ENCODE data around the gene MED27. TPM values are rescaled to one million over a fixed set of nuclear protein-coding genes. Genes with fewer than 3 reads are reported as not detected.

MED27 gene
- total and polyA plus RNA-seq, 10 of the 15 experiments (the other 5 are each of a cell fraction or from before 2014, with no cell fraction given): 20.3 to 50.3 (median 35.5) TPM

DNA sequence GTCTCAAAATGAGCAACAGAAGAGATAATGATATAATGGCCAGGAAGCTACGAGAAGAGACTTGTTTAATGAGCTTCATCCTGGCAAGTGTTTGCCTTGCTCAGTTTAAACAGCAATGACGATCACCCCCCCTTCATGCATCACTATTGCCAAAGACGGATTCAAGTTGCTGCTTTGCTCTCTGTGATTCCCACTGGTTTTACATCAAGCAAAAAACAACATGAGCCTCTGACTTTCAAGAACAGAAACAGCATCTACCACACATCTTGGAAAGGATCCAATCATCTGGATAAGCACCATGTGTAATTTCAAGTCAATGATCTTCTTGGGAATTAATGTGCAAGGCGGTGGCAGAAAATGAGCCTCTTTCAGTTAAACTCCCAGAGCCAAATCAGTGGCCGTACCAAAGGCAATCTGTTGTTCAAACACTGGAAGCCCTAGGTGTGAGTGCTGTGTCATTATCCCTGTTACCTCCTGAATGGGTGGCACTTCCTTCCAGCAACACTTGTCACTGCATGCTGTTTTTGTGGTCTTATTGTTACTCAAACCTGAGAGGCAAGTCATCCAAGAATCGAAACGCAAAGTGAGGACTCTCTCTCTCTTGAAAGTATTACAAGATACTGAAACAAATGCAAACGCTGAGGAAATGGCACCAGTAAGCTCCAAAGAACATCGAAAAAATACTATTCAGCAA, 72.8 kb downstream of the MED27 start (continued):
- TF ChIP-seq, protein P1, sequence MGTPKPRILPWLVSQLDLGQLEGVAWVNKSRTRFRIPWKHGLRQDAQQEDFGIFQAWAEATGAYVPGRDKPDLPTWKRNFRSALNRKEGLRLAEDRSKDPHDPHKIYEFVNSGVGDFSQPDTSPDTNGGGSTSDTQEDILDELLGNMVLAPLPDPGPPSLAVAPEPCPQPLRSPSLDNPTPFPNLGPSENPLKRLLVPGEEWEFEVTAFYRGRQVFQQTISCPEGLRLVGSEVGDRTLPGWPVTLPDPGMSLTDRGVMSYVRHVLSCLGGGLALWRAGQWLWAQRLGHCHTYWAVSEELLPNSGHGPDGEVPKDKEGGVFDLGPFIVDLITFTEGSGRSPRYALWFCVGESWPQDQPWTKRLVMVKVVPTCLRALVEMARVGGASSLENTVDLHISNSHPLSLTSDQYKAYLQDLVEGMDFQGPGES (IDR thresholded peaks at IDR 0.05): no peak
- TF ChIP-seq CREM (IDR thresholded peaks at IDR 0.05; ENCODE audit: low read depth) (peak; percentile 64), RCOR1 (conservative IDR thresholded peaks at IDR 0.05; ENCODE audit: low read depth, low read length) (peak; percentile 87; the same call in 1 of the 2 replicates), NFYB (IDR thresholded peaks at IDR 0.05; ENCODE audit: insufficient read depth, low read depth, low read length) (no peak), SIX5 (IDR thresholded peaks at IDR 0.05; ENCODE audit: low read depth, low read length, severe bottlenecking) (no peak), HDAC2 (IDR thresholded peaks at IDR 0.05) (no peak), KDM1A (IDR thresholded peaks at IDR 0.05; ENCODE audit: borderline replicate concordance) (no peak), SRF (IDR thresholded peaks at IDR 0.05; ENCODE audit: low read depth in 2 of 2, low read length in 2 of 2) (peak in 1 of 2 experiments; percentile 42; a peak in 1 of 4 replicates), CHD4 (IDR thresholded peaks at IDR 0.05) (no peak), ZNF622 (IDR thresholded peaks at IDR 0.05) (no peak), RAD21 (IDR thresholded peaks at IDR 0.05; ENCODE audit: insufficient read depth, low read depth, low read length) (no peak), MTA2 (IDR thresholded peaks at IDR 0.05; ENCODE audit: low read depth) (0 out of 2 replicates have a peak, but pooled peaks have one; percentile 32), SP1 (IDR thresholded peaks at IDR 0.05; ENCODE audit: low read depth, low read length) (no peak), BACH1 (IDR thresholded peaks at IDR 0.05; ENCODE audit: borderline replicate concordance) (peak; percentile 36; the same call in 1 of the 2 replicates)
- TF ChIP-seq, protein P2, sequence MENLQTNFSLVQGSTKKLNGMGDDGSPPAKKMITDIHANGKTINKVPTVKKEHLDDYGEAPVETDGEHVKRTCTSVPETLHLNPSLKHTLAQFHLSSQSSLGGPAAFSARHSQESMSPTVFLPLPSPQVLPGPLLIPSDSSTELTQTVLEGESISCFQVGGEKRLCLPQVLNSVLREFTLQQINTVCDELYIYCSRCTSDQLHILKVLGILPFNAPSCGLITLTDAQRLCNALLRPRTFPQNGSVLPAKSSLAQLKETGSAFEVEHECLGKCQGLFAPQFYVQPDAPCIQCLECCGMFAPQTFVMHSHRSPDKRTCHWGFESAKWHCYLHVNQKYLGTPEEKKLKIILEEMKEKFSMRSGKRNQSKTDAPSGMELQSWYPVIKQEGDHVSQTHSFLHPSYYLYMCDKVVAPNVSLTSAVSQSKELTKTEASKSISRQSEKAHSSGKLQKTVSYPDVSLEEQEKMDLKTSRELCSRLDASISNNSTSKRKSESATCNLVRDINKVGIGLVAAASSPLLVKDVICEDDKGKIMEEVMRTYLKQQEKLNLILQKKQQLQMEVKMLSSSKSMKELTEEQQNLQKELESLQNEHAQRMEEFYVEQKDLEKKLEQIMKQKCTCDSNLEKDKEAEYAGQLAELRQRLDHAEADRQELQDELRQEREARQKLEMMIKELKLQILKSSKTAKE (IDR thresholded peaks at IDR 0.05; ENCODE audit: low read depth, poor library complexity, severe bottlenecking): no peak
- TF ChIP-seq, protein P3, sequence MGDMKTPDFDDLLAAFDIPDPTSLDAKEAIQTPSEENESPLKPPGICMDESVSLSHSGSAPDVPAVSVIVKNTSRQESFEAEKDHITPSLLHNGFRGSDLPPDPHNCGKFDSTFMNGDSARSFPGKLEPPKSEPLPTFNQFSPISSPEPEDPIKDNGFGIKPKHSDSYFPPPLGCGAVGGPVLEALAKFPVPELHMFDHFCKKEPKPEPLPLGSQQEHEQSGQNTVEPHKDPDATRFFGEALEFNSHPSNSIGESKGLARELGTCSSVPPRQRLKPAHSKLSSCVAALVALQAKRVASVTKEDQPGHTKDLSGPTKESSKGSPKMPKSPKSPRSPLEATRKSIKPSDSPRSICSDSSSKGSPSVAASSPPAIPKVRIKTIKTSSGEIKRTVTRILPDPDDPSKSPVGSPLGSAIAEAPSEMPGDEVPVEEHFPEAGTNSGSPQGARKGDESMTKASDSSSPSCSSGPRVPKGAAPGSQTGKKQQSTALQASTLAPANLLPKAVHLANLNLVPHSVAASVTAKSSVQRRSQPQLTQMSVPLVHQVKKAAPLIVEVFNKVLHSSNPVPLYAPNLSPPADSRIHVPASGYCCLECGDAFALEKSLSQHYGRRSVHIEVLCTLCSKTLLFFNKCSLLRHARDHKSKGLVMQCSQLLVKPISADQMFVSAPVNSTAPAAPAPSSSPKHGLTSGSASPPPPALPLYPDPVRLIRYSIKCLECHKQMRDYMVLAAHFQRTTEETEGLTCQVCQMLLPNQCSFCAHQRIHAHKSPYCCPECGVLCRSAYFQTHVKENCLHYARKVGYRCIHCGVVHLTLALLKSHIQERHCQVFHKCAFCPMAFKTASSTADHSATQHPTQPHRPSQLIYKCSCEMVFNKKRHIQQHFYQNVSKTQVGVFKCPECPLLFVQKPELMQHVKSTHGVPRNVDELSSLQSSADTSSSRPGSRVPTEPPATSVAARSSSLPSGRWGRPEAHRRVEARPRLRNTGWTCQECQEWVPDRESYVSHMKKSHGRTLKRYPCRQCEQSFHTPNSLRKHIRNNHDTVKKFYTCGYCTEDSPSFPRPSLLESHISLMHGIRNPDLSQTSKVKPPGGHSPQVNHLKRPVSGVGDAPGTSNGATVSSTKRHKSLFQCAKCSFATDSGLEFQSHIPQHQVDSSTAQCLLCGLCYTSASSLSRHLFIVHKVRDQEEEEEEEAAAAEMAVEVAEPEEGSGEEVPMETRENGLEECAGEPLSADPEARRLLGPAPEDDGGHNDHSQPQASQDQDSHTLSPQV (IDR thresholded peaks at IDR 0.05): no peak
- TF ChIP-seq, protein P4, sequence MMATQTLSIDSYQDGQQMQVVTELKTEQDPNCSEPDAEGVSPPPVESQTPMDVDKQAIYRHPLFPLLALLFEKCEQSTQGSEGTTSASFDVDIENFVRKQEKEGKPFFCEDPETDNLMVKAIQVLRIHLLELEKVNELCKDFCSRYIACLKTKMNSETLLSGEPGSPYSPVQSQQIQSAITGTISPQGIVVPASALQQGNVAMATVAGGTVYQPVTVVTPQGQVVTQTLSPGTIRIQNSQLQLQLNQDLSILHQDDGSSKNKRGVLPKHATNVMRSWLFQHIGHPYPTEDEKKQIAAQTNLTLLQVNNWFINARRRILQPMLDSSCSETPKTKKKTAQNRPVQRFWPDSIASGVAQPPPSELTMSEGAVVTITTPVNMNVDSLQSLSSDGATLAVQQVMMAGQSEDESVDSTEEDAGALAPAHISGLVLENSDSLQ (IDR thresholded peaks at IDR 0.05): peak; percentile 29
- TF ChIP-seq, protein P5, sequence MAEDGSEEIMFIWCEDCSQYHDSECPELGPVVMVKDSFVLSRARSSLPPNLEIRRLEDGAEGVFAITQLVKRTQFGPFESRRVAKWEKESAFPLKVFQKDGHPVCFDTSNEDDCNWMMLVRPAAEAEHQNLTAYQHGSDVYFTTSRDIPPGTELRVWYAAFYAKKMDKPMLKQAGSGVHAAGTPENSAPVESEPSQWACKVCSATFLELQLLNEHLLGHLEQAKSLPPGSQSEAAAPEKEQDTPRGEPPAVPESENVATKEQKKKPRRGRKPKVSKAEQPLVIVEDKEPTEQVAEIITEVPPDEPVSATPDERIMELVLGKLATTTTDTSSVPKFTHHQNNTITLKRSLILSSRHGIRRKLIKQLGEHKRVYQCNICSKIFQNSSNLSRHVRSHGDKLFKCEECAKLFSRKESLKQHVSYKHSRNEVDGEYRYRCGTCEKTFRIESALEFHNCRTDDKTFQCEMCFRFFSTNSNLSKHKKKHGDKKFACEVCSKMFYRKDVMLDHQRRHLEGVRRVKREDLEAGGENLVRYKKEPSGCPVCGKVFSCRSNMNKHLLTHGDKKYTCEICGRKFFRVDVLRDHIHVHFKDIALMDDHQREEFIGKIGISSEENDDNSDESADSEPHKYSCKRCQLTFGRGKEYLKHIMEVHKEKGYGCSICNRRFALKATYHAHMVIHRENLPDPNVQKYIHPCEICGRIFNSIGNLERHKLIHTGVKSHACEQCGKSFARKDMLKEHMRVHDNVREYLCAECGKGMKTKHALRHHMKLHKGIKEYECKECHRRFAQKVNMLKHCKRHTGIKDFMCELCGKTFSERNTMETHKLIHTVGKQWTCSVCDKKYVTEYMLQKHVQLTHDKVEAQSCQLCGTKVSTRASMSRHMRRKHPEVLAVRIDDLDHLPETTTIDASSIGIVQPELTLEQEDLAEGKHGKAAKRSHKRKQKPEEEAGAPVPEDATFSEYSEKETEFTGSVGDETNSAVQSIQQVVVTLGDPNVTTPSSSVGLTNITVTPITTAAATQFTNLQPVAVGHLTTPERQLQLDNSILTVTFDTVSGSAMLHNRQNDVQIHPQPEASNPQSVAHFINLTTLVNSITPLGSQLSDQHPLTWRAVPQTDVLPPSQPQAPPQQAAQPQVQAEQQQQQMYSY (CRISPR knock-in tag; IDR thresholded peaks at IDR 0.05): no peak
